EL (cell line): ENCODE results near the gene NAGPA.

Experiments
- DNase-seq: peaks from one replicate; pipeline ENCODE4 v3.0.0-alpha.2; 2016

The NAGPA gene

DNA sequence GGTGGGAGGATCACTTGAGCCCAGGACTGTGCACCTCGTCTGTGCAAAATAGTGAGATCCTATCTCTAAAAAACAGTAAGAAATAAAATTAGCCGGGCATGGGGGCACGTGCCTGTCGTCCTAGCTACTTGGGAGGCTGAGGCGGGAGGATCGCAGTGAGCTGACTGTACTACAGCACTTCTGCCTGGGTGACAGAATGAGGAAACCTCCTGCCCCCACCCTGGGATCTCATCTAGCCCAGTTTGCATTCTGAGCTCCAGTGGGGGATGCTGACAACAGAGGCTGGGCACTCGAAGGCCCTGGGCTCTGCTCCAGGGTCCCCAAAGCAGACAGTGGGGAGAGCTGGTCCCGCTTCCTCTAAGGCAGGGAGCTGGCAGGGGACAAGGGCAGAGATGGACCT is 7.1 kb downstream of the NAGPA start:
- DNase-seq, result no peak

DNA sequence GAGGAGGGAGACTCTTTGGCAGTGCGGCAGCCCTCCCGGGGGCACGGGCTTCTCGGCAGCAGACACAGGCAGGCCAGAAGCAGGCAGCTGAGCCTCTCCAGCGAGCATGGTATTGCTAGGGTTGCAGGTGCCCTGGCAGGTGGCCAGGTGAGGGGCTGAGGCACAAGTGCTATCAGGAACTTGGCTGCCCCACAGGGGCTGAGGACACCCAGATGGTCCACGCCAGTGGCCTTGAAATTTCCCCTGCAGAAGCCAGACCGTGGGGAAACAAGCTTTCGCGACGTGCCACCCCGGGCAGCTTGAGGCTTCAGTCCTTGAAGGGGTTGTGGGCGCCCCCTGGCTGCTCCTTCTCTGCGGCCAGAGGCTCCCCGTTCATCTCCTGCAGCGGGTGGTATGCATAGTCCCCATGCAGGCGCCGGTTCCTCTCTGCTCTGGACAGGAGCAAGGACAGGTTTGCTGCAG is 8.5 kb downstream of the NAGPA start:
- DNase-seq, result no peak

DNA sequence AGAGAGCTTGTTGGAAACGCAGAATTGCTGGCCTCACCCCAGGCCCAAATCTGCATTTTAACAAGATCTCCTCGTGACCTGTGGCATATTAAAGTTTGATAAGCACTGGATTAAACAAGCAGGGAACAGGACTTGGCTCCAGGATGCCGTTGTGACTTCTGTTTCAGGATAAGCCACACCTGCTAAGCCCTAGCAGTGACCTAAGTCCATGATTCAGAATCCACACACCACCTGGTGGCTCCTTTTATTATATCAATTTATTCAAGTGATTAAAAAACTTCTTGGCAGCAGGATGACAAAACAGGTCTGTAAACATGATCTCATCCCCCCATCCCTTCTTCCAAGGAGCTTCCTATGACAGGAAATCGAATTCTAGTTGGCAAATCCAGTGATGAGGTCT is 9.1 kb downstream of the NAGPA start:
- no peak for DNase-seq

DNA sequence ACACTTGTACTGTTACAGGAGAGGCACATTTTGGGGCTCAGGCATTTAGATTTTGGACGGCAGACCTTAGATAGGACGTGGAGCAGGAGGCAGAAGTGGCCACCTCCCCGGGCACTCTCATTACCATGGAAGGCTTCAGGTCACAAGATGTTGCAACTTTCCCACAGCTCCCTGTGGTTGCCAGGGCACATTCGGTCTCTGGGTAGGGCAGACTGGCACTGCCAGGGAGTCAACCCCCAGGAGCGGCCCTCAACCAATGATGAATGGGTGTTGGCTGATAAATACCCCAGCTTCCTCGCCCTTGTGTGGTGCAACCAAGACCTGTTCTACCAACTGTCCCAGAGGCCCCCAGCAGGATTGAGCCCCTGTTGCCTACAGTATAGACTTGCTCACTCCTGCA is 11.2 kb downstream of the NAGPA start:
- no peak for DNase-seq

DNA sequence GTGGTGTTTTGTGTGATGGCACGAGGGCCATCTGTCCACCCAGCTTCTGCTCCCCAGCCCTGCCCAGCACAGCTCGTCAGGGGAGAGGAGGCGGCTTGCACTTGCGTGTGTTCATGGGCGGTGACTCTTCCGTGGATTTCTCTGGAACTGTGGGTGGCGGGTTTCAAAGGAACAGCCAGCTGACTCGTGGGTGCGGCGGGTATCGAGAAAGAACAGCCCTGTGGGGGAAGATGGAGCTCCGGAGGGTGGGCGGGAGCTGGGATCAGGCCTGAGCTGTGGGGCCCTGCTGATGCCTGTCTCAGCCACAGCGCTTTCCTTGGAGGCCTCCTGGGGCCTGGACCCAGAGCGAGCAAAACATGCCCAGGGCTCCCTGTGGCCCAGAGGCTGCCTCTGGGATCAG is 13.2 kb downstream of the NAGPA start:
- DNase-seq, result no peak

DNA sequence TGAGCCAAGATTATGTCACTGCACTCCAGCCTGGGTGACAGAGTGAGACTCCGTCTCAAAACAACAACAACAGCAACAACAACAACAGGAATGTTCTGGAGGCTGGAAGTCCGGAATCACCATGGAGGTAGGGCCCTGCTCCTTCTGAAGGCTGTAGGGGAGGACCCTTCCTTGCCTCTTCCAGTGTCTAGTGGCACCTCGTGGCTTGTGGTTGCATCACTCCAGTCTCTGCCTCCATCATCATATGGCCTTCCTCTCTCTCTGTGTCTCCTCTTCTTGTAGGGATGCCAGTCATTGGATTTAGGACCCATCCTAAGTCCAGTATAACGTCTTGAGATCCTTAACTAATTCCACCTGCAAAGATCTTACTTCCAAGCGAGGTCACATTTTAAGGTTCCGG is 14.0 kb downstream of the NAGPA start:
- no peak for DNase-seq

DNA sequence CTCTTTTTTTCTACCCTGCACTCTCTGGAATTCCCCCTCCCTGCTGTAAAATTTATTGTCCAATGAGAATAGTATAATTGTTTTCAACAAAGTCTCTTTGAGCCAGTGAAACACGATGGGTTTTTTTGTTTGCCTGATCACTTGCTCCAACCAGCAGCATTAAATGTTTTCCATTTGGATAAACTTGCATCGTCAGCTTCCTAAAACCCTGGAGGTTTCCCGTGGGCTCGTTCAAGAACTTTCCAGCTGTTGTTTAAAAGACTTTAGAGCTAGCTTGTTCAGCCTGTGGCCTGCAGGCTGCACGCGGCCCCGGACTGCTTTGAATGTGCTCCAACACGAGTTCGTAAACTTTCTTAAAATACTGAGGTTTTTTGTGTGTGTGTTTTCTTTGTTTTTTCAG is 14.9 kb downstream of the NAGPA start:
- no peak for DNase-seq

DNA sequence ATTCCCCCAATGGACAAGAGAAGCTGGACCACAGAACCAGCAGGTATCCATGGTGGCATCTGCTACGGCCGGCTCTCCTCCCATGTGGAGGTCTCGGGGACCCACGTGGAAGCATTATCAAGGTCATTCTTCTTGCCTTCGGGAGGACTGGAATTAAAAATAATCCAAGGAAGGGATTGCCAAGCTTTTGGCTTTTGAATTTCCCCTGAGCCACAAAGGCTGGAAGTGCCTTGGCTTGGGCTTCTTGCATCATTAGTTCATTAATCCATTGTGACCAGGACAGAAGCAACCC is 16.1 kb downstream of the NAGPA start:
- DNase-seq, result no peak

DNA sequence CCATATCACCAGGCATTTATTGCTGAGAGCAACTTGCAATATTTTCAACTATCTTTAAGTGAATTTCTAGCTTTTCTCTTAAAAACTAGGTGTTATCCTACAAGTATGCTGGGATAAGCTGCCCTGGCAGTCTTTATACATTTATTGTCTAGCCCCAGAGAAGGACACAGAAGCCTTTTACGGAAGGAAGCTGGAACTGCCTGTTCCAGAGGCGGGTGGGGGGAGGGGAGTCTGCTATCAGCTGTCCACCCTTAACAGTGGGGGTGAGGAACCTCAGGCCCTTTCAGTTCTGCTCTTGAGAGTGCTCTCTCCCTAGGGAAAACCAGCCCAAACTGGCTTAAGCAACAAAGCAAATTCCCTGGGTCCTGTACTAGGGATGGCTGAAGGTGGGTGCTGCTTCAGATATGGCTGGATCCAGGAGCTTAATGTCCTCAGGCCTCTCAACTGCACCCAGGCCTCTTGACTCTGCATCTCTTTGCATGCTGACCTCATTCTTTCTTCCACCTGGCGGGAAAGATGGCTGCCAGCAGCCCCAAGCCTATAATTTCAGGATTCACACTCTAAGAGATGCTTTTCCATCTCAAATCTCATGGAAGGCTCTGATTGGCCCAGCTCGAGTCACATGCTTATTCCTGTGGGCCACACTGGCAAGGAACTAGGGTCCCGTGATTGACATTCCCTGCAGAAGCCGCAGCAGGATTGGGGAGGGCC is 16.6 kb downstream of the NAGPA start:
- DNase-seq, result no peak

DNA sequence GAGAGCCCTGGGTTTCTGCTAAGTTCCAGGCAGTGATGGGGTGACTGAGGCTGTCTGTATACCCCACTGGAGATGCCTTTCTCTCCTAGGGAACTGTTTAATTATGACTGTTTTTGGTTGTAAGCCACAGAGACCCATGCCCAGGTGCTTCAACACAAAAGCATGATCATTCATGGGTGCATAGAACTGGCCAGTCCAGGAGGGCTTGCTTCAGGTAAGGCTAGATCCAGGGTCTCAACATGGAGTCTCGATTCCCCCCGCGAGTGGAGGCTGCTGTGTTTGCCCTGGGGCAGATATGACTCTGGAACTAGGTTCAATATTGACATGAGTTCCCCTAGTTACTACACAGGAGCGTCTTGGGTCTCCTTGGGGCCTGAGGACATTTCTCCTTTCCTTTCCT is 17.8 kb downstream of the NAGPA start:
- DNase-seq, result no peak

DNA sequence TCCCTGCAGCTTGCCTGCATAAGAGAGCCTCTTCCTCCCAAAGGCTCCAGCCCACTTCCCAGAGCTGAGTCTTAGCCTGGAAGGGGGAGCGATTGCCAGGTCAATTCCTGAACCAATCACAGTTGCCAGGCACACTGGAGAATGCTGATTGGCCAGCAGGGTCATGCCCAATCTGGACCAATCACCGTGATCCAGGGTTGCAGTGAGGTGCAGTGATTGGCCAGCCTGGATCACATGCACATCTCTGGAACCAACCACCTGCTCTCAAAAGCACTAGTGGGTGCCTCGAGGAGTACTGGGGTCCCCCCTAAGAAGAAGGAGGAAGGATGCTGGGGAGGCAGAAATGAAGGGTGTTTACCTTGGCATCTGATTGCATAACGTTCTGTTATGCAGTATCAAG is 18.4 kb downstream of the NAGPA start:
- DNase-seq, result no peak

DNA sequence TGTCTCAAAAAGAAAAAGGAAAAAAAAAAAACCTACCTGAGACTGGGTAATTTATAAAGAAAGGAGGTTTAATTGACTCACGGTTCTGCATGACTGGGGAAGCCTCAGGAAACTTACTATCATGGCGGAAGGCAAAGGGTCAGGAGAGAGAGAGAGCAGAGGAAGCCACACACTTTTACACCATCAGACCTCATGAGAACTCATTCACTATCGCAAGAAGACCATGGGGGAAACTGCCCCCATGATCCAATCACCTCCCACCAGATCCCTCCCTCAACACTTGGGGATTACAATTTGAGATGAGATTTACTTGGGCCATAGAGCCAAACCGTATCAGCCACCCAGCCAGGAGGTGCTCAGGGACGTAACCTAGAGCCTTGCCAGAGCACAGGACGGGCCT is 20.8 kb downstream of the NAGPA start:
- DNase-seq, result no peak

DNA sequence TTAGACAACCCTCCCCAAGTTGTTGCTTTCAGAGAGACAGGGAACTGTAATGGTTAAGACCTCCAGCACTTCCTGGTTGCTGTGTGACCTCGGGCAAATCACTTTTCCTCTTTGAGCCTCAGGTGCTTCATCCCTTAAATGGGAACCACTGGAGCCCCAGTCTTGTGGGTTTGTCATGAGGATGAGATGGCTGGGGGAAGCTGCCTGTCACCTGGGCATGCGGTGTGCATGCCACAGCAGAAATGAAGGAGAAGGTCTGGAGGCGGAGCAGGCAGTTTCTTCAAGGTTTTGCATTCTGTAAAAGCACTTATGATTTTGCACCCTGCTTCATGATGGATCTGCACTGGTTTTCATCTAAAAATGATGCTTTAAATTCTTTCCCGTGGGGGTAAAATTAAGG is 22.1 kb downstream of the NAGPA start:
- no peak for DNase-seq

DNA sequence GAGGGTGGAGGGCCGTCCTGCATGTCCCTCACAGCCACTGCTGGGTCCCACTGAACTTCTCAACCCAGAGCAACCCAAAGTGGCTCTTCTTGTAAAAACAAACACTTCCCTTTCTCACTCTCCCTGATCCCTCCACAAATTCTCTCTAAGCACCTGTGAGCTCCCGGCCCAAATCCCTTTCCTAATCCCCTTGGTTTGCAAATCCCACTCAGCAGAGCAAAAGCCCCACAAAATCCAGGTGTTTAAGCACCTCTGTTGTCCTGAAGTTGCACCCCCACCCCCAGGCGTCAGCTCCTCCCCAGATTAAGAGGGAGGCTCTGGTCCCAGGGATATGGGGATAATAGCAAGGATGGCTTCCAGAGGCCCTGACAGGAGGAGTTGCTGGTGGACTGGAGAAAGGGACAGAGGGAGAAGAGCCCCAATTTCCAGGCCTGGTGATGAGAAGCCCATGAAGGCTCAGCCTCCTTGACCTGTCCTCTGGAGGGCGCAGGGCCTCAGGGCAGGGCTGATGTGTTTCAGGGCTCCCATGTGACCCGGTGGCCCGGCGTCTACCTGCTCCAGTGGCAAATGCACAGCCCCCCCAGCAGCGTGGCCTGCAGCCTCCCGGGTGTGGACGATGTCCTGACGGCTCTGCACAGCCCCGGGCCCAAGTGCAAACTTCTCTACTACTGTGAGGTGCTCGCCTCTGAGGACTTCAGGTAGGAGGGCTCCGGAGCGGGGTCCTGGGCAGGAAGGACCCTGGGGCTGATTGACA is 23.0 kb downstream of the NAGPA start:
- DNase-seq, result no peak

DNA sequence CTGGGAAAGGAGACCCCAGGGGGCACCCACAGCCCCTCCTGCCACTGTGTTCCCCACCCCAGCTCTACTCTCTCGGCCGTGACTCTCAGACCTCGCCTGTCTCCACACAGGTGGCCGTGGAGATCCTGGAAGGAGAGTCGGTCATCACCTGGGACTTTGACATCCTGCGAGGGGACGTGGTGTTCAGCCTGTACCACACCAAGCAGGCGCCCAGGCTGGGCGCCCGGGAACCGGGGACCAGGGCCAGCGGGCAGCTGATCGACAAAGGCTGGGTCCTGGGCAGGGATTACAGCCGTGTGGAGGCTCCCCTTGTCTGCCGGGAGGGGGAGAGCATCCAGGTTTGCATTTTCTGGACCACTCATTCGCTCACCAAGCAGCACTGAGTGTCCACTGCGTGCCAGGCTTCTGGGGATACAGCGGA is 25.4 kb downstream of the NAGPA start:
- no peak for DNase-seq

DNA sequence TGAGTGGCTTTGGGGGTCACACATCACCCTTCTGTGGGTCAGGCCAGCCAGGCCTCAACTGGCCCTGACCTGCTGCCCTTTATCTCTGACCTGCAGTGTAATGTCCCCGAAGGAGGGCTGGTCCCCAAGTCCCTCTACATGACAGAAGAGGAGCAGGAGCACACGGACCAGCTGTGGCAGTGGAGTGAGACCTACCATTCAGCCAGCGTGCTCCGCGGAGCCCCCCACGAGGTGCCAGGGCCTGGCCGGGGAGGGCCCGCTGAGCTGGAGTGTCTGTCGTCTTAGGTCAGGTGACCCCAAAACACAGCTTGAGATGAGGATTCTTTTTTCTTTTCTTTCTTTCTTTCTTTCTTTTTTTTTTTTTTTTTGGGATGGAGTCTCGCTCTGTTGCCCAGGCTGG is 26.5 kb downstream of the NAGPA start:
- no peak for DNase-seq

DNA sequence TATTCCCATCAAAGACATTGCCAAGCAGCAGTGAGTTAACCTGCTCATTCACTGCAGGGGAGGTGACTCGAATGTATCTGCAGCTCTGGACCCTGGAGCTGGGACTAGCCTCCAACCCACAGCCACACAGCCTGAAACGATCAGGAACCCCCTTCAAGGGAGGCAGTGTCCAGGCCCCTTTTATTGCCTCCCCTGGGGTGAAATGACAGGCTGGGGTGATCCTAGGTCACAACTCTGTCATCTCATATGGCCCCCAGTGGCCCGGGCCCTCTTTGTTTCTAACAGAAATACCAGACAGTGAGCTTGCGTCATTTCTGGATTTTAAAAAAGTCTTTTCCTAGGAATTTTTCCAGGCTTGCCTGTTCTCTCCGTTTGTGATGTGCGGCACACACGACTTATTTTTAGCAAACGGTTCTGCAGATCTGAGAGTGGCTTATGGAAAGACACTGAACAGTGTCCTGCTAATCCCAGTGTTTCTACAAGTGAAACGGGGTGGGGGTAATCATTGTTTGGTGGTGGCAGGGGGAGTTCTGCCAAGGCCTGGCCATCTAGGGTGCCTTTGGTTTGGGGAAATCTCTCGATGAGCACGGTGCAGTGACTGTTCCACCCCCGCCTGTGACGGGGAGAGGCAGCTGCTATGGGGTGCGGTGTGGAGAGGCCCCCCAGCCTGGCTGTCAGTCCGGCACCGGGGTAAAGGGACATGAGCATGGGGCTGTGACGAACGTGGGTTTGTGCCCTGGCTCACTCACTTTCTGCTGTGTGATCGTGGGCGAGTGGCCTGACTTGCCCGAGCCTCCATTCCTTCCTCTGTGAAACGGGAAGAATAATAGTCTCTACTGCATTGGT is 27.2 kb downstream of the NAGPA start:
- no peak for DNase-seq

DNA sequence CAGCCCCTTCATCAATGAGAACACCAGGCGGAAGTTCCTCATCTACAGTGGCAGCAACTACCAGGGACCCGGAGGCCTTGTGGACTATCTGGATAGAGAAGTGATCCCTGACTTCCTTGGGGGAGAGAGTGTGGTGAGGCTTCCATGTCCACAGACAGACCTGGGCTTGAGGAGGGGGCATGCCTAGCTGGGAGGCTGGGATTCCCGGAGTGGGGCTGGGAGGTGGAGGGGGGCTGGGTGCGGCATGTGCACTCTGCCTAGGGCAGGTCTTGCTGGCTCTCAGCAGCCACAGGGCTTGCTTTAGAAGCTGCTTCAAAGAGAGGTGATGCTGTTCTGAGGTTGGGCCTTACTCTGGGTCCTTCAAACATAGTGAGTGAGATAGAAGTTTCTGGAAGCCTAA is 27.8 kb downstream of the NAGPA start:
- DNase-seq, result no peak

DNA sequence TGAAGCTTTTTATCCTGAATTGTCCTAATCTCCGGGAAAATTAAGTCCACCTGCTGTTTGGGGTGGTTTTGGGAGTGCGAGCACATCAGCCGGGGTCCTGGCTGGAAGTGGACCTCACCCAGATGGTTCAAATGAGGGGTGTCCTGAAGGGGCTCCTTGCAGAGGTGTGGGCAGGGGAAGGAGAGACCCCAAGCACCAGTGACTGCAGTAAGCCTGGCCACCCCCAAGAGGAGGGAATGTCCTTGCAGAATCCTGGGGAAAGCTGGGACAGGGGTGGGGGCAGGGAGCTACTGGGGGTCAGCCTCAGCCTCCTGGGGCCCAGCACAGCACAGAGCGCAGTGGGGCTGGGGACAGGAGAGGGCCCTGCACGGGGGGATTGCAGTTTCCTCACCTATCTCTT is 29.4 kb downstream of the NAGPA start:
- DNase-seq, result no peak

DNA sequence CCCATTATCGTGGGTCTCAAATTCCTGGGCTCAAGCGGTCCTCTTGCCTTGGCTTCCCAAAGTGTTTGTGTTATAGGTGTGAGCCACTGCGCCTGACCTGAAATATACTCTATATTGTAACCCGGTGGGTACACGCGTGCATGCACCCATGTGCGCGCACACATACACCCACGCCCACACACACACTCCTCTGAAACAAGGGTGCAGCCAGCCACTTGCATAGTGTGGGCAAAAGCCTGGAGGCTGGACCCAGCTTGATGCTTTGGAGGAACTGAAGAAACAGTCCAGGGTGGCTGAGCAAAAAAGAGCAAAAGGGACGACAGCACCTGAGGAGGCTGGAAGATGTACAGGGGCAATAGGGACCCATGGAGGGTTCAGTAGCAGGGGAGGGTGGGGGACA is 29.9 kb downstream of the NAGPA start:
- no peak for DNase-seq

DNA sequence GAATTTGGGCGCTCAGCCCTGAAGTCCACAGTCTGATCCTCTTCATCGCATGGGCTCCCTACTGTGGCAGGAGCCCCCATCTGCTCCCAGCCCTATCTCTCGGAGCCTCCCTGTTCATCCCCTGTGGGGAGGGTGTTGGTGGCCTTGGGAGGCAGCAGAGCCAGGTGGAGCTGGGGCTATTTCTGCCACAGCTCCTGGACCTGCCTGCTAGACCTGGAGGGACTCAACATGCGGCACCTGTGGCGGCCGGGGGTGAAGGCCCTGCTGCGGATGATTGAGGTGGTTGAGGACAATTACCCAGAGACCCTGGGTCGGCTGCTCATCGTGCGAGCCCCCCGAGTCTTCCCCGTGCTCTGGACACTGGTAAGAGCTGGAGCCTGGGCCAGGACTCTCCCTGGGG is 30.5 kb downstream of the NAGPA start:
- DNase-seq, result no peak

DNA sequence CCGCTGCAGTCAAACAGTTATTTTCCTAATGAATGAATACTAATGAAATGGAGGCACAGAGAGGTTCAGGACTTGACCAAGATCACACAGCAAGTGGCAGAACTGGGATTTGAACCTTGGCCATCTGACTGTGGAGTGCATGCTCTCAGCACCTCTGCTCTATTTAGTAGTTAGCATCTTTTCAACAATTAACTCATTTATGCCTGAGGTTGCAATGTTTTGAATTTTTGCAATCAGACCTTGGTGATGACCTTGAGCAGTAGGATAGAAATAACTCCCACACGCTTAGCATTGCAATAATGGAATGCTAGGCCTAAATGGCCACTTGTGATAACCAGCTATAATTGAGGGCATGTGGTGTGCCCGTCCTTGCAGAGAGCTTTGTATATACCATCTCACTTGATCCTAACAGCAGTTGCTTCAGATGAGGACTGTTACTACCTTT is 31.0 kb downstream of the NAGPA start:
- no peak for DNase-seq

DNA sequence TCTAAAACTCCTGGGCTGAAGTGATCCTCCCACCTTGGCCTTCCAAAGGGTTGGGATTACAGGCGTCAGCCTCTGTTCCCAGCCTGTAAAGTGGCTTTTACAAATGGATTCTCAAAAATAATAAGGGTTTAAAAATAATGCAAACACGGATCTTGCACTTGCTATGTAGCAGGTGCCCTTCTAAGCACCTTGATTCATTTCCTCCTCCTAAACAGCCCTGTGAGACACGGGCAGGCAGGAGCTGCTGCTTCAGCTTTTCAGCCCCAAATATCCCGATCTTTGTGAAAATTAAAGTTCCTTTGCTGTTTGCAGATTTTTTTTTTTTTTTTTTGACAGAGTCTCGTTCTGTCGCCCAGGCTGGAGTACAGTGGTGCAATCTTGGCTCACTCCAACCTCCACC is 31.7 kb downstream of the NAGPA start:
- DNase-seq, result no peak

DNA sequence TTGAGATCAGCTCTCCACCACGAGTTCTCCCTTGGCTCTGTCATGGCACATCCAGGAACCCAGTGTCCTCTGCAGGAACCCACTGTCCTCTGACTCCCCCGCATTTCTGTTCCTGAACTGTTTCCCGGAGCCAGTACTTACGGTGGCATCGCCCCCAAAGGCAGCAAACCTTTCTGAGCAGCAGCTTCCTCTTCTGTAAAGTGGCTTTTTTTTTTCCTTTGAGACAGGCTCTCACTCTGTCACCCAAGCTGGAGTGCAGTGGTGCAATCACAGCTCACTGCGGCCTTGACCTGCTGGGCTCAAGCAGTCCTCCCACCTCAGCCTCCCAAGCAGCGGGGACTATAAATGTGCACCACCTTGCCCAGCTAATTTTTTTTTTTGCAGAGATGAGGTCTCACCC is 32.2 kb downstream of the NAGPA start:
- no peak for DNase-seq
